ENCODE results near the gene M1AP.

M1AP gene

GRCh38 chr2:74588664-74589063 is 59.5 kb downstream of the M1AP start:
- no peak for DNase-seq

GRCh38 chr2:74587664-74588277 is 60.4 kb downstream of the M1AP start:
- DNase-seq = peak; percentile 59

GRCh38 chr2:74585406-74586185 is 62.5 kb downstream of the M1AP start:
- no peak for DNase-seq

GRCh38 chr2:74584088-74584645 is 64.0 kb downstream of the M1AP start:
- no peak for DNase-seq

- DNase-seq = no peak
These were observed 64.6 kb downstream of the M1AP start for GRCh38 chr2:74583504-74583903.

- no peak for DNase-seq
These were observed 65.9 kb downstream of the M1AP start for GRCh38 chr2:74582184-74582583.

GRCh38 chr2:74581463-74581862 is 66.7 kb downstream of the M1AP start:
- DNase-seq = no peak

- no peak for DNase-seq
These were observed 69.7 kb downstream of the M1AP start for GRCh38 chr2:74578408-74578807.

GRCh38 chr2:74577448-74577847 is 70.7 kb downstream of the M1AP start:
- DNase-seq = no peak

GRCh38 chr2:74576863-74577229 is 71.3 kb downstream of the M1AP start:
- DNase-seq = no peak

GRCh38 chr2:74576211-74576862 is 71.8 kb downstream of the M1AP start:
- no peak for DNase-seq

- DNase-seq = no peak
These were observed 72.8 kb downstream of the M1AP start for GRCh38 chr2:74575320-74575719.

GRCh38 chr2:74573747-74574562 is 74.2 kb downstream of the M1AP start:
- DNase-seq = no peak

GRCh38 chr2:74572178-74572925 is 75.8 kb downstream of the M1AP start:
- no peak for DNase-seq

GRCh38 chr2:74571058-74571457 is 77.1 kb downstream of the M1AP start:
- no peak for DNase-seq

- no peak for DNase-seq
These were observed 78.4 kb downstream of the M1AP start for GRCh38 chr2:74569686-74570085.

GRCh38 chr2:74567881-74568280 is 80.2 kb downstream of the M1AP start:
- no peak for DNase-seq

GRCh38 chr2:74566754-74567085 is 81.4 kb downstream of the M1AP start:
- no peak for DNase-seq

GRCh38 chr2:74566076-74566753 is 81.9 kb downstream of the M1AP start:
- no peak for DNase-seq

GRCh38 chr2:74564222-74564621 is 83.9 kb downstream of the M1AP start:
- DNase-seq = no peak

- DNase-seq = no peak
These were observed 85.9 kb downstream of the M1AP start for GRCh38 chr2:74562126-74562775.

Data from activated naive CD4-positive, alpha-beta T cell treated with Interleukin-2 at 50 U/mL for 16 hours (primary cell).